ENCODE results near the gene PAK5.

The PAK5 gene

GRCh38 chr20:9867196-9867980 lies 28.5 kb upstream of the PAK5 start:
- DNase-seq (ENCODE audit: low read depth), result no peak
- H3K4me3 ChIP-seq (ENCODE audit: control insufficient read depth, low read depth, low read length), result no peak overlapping the region
- TF ChIP-seq CTCF (IDR thresholded peaks at IDR 0.05; ENCODE audit: control insufficient read depth, insufficient read depth, low read depth, low read length, missing control alignments), result no peak

- no peak for TF ChIP-seq CTCF (IDR thresholded peaks at IDR 0.05; ENCODE audit: control insufficient read depth, insufficient read depth, low read depth, low read length, missing control alignments)
- H3K4me3 ChIP-seq (ENCODE audit: control insufficient read depth, low read depth, low read length), result no peak overlapping the region
- no peak for DNase-seq (ENCODE audit: low read depth)
Measured at GRCh38 chr20:9852566-9852965, 13.7 kb upstream of the PAK5 start.

GRCh38 chr20:9839626-9840025 lies 750 bp upstream of the PAK5 start:
- TF ChIP-seq CTCF (IDR thresholded peaks at IDR 0.05; ENCODE audit: control insufficient read depth, insufficient read depth, low read depth, low read length, missing control alignments), result no peak
- no peak for DNase-seq (ENCODE audit: low read depth)
- no peak overlapping the region for H3K4me3 ChIP-seq (ENCODE audit: control insufficient read depth, low read depth, low read length)

GRCh38 chr20:9838035-9838377 lies 870 bp downstream of the PAK5 start:
- DNase-seq (ENCODE audit: low read depth), result no peak
- no peak overlapping the region for H3K4me3 ChIP-seq (ENCODE audit: control insufficient read depth, low read depth, low read length)

GRCh38 chr20:9837634-9838033 lies 1.2 kb downstream of the PAK5 start:
- TF ChIP-seq CTCF (IDR thresholded peaks at IDR 0.05; ENCODE audit: control insufficient read depth, insufficient read depth, low read depth, low read length, missing control alignments), result no peak

More at GRCh38 chr20:9838035-9838377, 870 bp downstream of the PAK5 start:
- TF ChIP-seq CTCF (IDR thresholded peaks at IDR 0.05; ENCODE audit: control insufficient read depth, insufficient read depth, low read depth, low read length, missing control alignments), result no peak

GRCh38 chr20:9835302-9835701 lies 3.6 kb downstream of the PAK5 start:
- no peak for DNase-seq (ENCODE audit: low read depth)
- no peak for TF ChIP-seq CTCF (IDR thresholded peaks at IDR 0.05; ENCODE audit: control insufficient read depth, insufficient read depth, low read depth, low read length, missing control alignments)
- H3K4me3 ChIP-seq (ENCODE audit: control insufficient read depth, low read depth, low read length), result no peak overlapping the region

More at GRCh38 chr20:9837634-9838033, 1.2 kb downstream of the PAK5 start:
- DNase-seq (ENCODE audit: low read depth), result no peak
- no peak overlapping the region for H3K4me3 ChIP-seq (ENCODE audit: control insufficient read depth, low read depth, low read length)
